NOMO-1 (cell line): Measurements from ENCODE around the gene SPDYE1.
"Not testable (repeated sequence)": the region's sequence is repeated elsewhere in the genome, so short reads cannot be mapped to it uniquely, and the experiment has no call there.

Source experiments
- DNase-seq, 2 experiments: peaks; one replicate each; lab custom pipeline; 2025; ENCODE audit not compliant: unreplicated experiment in 2 of 2; lab: John Stamatoyannopoulos, UW

SPDYE1 gene, protein sequence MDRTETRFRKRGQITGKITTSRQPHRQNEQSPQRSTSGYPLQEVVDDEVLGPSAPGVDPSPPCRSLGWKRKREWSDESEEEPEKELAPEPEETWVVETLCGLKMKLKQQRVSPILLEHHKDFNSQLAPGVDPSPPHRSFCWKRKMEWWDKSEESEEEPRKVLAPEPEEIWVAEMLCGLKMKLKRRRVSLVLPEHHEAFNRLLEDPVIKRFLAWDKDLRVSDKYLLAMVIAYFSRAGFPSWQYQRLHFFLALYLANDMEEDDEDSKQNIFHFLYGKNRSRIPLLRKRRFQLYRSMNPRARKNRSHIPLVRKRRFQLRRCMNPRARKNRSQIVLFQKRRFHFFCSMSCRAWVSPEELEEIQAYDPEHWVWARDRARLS

DNA sequence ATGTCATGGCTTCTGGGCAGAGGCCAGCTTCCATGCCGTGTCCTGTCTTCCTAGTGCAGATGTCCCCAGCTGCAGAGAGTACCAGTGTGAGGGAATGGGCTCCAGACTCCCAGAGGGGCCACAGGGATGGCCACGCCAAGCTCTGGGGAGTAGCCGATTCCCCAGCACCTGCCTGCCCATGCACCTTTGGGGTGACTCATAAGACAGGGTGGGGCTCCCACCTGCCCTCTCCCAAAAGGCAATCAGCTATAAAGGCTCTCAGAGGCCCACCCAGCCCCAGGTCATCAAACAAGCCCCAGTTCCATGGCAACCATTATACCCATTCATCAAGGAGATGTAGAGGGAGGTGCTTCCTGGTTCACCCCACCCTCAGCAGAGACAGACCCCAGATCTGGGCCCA is at the start of gene SPDYE1:
SPDYE1 (plus strand) TSS at position 366 of the 400 bp plus-strand sequence. CDS start 2,053 bp downstream, outside the sequence.
- not testable (repeated sequence) for DNase-seq

DNA sequence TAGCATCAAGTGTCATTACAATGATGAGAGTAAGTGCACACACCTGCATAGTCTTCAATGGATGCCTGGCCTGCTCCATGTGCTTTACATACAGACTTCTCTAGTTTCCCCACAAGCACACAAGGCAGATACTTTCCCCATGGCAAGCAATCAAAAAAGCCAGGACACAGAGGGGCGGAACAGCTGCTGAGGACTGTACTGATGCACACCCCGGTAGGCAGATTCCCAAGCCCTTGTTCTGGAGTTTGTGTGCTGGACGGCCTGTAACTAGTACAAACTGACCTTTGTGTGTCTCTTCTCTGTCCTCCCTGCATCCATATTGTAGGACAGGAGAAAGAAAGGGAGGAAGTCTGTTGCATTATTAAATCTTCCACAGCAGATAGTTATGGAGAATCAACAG is 45.7 kb upstream of the SPDYE1 start:
- DNase-seq, result no peak

DNA sequence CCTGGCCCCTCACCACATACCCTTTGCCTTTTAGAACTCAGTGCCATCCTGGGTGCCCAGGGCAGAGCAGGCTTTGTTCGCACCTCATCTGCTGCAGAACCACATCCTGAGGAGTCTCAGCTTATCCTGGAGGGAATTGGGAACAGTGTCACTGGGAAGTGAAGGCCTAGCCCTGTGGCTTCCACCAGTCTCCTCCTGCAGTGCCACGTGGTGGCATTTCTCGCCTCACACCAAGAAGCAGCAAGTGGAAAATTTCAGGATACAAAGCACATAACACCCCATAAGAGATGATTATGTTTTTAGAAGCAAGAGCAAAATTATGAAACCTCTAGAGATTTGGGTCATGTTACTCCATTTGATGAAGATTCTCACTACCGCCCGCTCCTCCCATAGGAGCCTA is 44.6 kb upstream of the SPDYE1 start:
- DNase-seq, result no peak

DNA sequence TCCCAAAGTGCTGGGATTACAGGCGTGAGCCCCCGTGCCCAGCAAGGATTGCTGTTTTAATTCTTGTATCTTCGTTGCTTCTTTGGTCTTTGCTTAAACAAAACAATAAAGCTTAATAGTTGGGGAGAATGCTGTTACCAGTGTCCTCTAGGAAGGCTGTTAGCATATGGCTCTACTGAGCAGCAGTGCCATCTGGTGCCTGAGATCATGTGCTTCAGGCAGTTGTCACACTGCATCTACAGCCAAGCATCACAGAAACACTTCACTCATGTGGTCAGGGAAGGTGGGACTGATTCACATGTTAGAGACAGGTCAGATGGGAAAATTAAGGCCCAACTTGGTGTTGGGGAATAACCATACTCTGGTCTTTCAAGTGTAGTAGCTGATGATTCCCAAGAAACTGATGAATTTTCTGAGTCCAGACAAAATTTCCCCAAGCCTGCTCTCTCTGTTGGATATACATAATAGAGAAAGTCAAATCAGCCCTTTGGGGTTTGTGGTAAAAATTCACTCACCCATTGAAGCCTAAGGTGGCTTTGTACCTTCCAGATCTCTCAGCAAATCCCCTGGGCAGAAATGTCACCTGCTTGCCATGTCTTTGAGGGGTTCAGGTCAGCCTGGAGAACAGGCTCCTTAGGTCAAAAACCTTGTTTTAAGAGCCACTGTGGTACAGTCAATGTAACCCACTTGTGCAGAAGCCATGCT is 43.0 kb upstream of the SPDYE1 start:
- no peak for DNase-seq

DNA sequence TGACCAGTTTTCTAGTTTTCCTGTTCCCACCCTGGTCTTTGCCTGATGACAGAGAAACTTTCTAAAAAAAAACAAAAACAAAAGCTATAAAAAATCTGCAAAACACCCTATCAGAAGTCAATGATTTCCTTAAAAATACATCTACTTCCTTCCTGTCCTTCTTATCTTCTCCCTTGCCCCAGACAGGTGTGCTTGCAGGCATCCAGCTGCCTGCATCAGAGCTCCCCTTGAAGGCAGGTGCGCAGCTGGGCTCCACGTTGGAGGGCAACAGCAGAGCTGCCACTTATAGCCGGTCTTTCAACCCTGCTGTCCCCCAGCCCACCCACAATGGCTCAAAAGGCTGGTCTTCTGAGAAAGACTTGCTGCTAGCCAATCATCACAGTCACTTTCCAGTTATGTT is 41.7 kb upstream of the SPDYE1 start:
- DNase-seq, result no peak

DNA sequence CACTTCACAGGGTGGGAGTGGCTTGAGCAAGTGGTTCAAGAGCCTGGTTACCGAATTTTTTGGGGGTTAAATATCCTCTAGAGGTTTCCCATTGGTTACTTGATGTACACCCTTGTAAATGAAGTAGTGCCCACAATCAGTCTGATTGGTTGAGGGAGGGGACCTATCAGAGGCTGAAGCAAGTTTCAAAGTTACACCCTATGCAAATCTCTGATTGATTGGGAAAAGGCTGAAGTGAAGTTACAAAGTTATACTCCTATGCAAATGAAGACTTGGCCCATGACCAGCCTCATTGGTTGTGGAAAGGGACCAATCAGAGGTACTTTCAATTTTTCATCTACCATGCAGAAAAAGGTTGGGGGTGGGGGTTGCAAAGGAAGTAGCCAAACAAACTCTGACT is 36.8 kb upstream of the SPDYE1 start:
- DNase-seq, result no peak

DNA sequence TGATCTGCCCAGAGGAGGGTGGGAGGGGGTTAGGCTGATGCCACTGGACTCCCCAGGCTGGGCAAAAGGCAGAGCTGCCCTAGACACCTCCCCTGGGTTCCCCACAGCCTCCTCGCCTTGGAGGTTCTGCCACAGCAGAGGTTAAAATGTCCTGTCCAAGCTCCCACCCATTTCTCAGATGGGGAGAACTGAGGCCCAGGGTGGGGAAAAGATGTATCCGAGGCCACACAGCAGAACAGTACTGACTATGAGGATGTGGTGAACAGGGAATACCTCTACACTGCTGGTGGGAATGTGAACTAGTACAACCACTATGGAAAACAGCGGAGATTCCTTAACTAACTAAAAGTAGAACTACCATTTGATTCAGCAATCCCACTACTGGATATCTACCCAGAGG is 31.3 kb upstream of the SPDYE1 start:
- DNase-seq, result not testable (repeated sequence)

DNA sequence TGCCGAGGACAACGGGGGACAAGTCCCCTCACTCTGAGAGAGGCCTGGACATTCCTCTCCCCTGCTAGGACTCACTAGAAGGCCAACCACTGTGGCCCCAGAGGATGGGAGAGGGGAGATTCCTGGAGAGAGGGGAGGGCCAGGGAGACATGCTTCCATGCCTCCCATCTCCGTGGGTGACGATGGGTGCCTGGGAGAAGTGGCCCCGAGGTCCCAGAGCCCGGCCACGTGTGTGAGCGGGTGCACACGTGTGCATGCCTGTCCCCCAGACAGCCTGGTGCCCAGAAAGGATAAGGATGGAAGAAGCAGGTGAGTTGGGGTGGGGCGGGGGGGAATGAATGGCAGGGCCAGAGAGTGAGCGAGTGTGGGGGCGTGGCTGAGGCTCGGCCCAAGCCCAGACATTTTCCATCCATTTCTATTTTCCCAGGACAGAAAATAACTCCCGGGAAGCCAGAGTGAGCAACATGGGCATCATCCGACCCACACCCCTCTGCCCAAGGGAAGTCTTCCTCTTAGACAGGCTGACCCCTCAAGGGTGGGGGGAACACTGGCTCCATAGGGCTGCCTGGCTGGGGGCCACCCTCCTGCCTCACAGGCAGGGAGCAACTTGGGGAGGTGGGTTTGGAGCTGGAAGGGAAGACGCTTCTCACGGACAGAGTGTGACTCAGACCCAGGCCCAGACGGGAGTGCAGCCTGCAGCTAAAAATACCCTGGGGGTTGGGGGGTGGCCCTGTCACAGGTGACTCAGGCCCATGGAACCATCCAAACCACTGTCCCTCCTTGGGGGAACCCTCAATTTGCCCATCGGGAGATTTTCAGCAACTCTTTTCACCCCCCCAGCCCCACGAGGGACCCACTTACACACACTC is 29.3 kb upstream of the SPDYE1 start:
- not testable (repeated sequence) for DNase-seq

DNA sequence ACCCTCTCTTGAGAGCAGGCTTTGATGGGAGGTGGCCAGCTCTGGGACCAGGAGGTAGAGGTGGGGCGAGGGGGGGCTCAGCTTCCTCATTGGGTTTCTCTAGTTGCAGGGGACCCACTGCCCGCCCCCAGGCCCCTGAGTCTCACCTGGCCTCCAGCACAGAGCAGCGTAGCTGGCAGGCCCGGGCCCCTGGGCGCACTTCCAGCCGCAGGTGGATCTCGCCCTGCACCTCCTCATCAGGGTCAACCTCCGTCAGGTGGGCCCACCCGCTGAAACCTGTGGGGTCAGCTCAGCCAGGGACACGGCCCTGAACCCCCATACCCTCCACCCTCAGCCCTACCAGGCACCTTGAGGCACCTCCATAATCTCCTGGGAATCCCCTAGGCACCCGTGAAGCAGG is 28.1 kb upstream of the SPDYE1 start:
- not testable (repeated sequence) for DNase-seq

DNA sequence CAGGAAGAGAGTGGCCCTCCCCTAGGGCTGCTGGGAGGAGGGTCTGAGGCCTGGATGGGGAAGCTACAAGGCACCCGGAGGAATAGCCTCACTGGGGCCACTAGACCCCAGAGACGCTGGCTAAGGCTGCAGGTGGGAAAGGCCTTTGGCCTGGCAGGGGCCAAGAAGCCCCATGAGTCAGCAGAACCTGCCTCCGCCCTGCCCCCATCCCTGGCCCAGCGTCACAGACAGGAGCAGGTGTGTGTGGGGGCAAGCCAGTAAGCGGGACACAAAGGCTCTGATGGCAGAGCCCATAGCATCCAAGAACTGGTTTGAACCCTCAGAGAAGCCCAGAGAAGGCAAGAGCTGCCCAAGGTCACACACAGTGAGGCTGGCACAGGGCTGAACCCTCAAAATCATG is 27.0 kb upstream of the SPDYE1 start:
- DNase-seq, result not testable (repeated sequence)

DNA sequence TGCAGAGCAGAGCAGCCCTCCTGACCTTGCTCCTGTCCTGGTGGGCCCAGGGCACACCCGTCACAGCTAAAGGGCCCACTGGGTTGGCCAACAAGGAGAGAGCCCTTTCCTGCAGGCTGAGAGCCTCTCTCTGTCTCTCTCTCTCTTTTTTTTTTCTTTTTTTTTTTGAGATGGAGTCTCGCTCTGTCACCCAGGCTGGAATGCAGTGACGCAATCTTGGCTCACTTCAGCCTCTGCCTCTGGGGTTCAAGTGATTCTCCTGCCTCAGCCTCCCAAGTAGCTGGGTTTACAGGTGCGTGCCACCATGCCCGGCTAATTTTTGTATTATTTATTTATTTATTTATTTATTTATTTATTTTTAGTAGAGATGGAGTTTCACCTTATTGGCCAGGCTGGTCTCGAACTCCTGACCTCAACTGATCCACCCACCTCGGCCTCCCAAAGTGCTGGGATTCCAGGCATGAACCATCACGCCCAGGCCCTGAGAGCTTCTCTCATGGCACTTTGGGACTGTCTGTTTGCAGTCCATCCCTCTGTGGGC is 23.6 kb upstream of the SPDYE1 start:
- not testable (repeated sequence) for DNase-seq

DNA sequence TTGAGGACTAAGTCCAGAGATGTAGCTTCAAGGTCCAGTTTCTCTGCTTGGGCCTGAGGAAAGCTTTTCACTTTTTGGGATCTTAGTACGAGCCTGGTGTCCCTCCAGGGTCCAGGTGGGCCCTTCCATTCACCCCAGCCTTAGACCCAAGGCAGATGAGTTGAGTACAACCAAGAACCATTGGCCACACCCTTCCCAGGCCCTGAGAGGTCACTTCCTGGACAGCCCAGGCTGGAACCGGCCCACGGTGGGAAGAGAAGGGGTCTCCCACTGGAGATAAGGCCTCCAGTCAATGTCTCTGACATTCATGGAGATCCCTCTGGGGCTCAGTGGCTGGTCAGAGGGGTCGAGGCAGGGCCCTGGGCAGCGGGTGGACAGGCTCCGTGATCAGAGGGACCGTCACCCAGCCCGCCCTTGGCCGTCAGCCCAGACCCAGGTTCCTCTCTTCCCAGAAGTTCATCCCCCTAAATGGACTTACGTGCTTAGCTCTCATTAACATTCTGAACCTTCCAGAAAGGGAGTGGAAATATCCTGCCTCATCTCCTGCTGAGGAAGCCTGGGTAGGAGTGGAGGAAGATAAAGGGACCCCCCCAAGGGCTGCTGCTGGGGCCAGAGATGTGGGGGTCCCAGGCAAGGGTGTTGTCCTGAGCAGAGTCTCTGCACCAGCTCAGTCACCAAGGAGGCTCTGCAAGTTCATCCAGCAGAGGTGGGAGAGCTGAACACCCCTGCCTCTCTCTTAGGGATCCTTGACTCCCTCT is 22.8 kb upstream of the SPDYE1 start:
- DNase-seq, result not testable (repeated sequence)

DNA sequence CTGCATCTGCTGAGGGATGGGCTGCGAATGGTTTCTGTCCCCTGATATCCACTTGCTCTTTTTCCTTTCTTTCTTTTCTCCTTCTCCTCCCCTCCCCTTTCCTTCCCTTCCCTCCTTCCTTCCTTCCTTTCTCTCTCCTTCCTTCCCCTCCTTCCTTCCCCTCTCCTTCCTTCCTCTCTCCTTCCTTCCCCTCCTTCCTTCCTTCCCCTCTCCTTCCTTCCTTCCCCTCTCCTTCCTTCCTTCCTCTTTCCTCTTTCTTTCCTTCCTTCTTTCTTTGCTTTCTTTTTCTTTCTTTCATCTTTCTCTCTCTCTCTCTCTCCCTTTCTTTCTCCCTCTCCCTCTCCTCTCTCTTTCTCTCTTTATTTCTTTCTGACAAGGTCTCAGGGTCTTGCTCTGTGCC is 20.2 kb upstream of the SPDYE1 start:
- no peak for DNase-seq

DNA sequence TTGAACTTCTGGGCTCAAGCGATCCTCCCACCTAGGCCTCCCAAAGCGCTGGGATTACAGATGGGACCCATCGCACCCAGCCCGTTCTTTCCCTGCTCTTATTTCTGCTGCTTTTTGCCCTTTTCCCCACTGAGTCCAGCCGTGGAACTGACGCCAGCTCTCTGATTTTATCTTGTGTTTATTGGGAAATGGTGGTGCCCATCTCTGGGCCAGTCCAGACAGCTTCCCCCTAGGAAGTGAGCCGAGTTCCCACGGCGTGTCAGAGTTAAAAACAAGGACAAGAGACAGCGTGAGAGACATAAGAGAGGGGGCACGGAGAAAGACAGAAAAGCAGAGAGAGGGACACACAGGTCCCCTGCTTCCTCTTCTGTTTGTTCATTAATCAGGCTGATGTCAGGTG is 19.6 kb upstream of the SPDYE1 start:
- DNase-seq, result not testable (repeated sequence)

DNA sequence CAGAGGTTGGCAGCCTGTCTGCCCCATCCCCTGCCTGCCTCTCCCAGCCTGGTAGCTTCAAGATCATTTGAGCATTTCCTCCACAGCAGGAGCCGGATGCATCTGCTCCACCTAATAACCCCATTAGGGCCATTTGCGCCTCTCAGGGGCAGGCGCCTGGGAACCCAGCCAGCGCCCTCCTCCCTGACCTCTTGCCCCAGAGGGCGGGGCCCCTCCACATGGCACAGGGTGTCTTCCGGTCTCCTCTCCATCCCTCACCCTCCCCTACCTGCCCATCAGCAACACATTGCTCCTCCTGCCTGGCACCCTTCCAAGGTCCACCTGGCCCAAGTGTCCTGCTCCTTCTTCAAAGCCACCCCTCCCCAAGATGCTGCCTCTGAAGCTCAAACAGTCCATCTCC is 14.8 kb upstream of the SPDYE1 start:
- not testable (repeated sequence) for DNase-seq

DNA sequence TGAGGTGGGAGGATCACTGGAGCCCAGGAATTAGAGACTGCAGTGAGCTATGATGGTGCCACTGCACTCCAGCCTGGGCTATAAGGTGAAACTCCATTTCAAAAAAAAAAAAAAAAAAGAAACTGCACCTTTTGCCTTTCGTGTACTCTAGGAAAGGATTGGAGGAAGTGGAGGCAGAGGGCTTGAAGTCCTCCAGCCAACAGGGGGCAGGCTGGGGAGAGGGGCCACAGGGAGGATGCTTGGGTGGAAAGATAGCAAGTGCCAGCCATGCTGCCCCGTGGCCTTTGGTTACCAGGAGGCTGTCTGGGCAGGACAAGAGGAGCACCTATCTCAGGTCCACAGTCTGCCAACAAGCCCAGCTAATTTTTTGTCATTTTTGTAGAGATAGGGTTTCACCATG is 14.0 kb upstream of the SPDYE1 start:
- DNase-seq, result not testable (repeated sequence)

DNA sequence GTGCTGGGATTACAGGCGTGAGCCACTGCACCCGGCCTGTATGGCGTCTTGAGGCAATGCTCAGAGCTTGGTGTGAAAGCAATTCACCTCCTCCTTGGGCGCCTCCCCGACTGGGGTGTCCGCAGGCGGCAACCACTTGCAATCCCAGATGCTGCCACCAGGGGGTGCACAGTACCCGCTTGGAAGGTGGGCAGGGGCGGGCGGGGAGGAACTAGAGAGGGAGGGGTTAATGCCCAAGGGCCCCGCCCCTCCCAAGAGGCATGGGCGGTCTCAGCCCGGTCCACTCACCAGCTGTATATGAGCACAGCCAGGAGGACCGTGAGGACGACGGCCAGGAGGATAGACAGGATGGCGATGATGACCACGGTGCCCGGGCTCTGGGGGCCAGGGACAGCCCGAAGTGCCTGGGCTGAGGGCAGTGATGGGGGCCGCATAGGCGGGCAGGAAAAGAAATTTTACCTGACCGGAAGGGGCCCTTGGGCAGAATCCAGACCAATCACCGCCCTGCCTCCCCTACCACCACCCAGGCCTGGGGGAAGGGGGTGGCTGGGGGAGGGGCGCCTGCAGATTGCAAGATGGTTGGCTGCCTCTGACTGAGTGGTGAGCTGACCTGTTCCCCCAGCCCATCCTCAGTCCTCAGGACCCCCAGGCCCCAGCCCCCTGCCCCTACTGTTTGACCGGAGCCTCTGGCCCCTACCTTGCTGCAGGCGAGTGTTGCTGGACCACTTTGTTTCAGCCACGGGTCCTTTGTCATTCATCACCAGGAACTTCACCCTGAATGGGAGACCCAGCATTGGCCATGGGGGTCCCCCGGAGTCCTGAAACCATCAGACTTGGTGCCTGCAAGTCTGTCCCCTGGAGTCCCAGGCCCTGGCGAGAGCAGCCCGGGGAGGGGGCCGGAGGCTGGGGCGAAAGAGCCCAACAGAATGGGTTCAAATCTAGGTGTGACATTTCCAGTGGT is 11.5 kb upstream of the SPDYE1 start:
- peak; percentile 1 to 27 for DNase-seq

DNA sequence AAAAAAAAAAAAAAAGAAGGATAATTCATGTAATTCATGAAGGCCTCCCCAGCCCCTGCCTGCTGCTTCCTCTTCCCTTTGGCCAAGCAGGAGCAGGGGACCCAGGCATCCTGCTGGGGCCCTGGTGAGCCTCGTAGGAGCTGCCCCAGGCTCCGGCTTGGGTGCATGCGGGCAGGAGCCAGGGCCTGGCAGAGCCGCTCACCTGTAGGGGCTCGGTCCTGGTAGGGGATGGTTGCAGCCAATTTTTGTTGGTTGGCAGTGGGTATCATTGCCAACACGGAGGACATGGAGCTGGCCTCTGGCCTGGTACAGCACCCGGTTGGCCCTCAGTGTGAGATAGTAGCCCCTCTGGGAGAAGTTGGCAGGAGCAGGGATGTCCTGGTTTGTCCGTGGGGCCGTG is 10.2 kb upstream of the SPDYE1 start:
- DNase-seq, result not testable (repeated sequence)

DNA sequence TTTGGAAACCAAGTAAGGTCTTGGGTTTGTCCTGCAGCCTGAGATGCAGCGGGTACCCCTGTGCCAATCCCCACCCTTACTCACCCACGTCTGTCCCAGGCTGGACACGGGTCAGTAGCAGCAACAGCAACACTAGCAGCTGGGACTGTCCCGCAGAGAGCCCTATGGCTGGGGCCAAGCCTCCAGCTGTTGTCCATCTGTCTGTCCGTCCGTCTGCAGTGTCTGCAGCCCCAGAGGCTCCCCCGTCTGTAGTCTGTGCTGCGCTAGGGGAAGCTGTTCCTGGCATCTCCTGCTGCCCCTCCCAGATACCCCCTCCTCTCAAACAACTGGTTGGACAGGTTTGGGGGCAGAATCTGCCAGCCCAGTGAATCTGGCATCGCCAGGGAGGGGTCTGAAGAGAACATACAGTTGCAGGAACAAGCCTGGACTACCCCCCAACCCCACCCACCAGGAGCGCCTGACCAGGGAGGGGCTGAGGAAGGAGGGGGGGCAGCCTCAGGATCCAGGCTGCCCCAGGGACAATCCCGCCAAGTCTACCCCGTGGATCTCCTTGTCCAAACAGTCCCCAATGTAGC is 7.6 kb upstream of the SPDYE1 start:
- DNase-seq, result not testable (repeated sequence)
